ENCODE results near the gene TBC1D17.

TBC1D17 gene

DNA sequence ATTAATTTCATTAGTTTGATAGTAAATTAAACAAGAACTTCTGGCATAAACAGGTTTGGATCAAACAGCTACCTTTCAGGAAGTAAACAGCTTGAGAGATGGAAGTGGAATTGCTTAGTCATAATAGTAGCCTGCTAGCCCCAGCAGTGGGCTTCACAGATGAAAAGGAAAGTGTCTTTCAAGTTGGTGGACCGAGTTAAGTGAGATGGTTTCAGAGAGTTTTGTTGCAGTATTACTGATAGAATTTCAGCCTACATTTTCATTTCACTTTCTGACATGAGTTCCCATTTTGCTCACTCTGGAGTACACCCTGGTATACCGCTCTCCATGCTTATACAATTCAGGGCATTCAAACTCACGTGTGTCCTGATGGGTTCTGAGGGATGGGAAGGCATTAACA is 28.6 kb upstream of the TBC1D17 start:
- DNase-seq (ENCODE audit: low spot score) = no peak

DNA sequence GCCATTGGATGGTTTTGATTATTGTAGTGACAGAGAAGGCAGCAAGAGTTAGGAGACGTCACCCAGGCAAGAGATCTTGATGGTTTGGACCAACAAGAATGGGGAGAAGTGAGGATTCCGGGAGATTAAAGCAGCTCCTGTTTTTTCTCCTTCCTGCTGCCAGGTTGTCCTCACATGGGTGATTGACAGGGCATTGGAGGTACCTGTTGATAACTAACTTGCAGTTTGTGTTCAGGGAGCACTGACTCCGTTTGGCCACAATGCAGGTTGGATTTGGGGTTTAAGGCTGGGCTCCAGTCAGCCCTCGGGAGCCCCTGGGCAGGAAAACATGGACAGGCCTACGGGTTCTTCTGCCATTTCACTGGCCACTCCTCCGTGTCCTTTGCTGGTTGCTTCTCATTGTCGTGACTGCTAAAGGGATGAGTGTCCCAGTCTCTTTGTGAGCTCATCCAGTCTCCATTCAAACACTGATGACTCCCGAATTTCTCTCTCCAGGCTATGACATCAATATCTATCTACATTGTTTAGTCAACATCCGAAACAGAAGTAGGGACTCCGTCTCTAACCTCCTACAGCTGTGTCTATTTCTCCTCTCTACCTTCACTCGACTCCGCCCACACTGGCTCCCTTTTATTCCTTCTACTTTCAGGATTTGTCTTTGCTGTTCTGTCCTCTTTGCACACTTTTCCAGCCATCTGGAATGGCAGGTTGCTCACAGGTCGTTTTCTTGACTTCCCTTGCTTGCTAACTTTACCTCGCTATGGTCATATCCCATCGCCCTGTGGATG is 27.9 kb upstream of the TBC1D17 start:
- DNase-seq (ENCODE audit: low spot score) = no peak

DNA sequence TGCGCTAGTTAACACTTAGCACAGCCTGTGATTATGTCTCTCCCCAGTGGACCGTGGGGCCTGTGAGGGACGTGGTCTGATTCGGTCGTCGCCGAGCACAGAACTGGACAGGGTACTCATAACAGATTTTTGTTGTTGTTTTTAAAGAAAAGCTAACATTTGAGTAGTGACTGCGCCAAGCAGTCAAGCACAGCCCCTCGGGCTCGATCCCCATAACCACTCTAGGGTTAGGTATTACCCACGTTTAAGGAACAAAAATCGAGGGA is 27.3 kb upstream of the TBC1D17 start:
- DNase-seq (ENCODE audit: low spot score) = no peak

DNA sequence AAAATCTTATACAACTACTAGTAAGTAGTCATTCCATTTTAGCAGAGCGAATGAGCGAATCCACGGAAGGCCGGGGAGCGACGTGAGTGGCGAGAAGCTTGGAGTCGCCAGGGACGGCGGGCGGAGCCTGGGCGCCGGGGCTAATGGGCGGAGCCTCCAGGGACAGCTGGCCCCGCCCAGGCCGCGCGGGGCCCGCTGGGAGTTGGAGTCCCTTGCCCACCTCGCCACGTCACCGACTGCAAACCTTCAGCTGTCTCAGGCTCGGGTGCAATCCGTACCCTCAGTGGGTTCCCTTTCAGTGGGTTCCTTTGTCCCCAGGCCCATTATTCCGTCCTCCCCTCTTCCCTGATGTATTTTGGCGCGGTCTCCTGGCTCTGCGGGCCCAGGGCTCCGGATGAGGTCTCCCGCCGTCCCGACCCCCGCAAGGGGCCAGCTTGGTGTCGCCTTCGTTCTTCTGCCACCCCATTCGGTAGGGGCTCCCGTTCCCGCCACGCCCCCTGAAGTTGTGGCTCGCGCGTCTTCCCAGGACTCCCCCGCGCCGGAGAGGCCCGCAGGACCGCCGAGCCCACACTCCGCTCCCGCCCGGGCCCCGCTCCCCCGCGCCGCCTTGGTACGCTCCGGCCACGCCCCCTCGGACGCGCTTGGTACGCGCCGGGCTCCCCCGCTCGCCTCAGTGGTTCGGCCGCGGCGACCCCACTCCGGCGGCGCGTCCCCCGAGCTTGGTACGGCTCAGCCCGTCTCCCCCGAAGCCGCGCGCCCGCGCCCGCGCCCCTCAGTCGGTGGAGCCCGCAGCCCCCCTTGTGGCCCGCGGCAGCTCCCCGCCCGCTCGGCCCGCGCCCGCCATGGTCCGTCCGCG is 26.8 kb upstream of the TBC1D17 start, which contains the start of gene PTOV1:
PTOV1 (plus strand) TSS at position 673 of the 856 bp plus-strand sequence.
- peak; percentile 98 for DNase-seq (ENCODE audit: low spot score)

DNA sequence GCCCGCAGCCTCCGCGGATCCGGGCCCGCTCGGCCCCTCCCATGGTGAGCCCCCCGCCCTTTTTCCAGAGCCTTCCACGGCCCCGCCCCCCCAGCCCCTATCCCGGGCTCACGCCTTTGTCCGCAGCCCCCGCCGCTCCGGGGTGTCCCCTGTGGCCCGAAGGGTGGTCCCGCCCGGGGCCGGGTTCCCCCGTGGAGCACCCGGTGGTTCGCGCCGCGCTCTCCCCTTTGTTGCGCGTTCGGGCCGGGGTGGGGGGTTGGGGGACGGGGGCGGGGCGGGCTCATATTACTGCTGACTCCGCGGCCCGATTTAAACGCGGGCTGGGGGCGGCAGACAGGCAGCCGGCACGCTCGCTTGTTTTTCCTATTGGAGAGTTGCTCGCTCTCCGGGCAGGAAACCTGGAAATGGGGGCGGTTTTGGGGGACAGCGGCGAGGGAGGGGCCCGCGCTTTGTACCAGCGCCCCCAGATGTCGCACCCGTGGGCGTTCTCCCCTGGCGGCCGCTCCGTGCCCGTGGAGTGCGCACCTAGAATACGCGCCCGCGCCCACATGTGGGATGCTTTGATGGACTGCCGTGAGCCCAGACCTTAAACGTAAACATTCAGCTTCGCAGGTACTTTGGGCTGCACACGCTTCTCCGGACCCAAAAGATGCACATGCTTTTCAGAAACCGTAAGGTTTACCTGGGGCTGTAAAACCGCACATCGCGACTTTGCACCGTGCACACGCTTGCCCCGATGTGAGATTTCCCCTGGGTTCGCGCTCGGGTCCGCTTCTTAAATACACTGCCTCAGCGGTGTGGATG is 25.8 kb upstream of the TBC1D17 start:
- DNase-seq (ENCODE audit: low spot score) = peak; percentile 68

DNA sequence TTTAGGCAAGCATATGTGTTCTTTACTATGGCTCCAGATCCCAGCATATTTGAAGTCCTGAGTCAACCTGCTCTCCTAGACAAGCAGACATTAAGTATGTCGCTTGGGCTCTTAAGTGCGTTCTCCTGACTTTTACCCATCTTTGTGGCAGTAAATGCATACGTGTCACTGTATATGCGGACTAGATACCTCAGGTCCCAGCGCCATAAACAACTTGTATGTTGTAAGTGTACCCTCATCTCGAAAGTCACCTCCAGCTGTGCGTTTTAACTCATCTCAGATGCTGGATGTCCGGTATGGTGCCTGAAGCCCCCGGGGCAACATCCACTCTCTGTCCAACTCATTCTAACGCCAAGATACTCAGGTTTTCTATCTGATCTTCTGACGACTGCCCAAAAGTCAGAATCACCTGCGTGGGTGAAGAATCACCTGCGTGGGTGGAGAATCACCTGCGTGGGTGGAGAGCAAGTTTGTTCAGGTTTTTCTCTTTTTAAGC is 24.8 kb upstream of the TBC1D17 start:
- no peak for DNase-seq (ENCODE audit: low spot score)

DNA sequence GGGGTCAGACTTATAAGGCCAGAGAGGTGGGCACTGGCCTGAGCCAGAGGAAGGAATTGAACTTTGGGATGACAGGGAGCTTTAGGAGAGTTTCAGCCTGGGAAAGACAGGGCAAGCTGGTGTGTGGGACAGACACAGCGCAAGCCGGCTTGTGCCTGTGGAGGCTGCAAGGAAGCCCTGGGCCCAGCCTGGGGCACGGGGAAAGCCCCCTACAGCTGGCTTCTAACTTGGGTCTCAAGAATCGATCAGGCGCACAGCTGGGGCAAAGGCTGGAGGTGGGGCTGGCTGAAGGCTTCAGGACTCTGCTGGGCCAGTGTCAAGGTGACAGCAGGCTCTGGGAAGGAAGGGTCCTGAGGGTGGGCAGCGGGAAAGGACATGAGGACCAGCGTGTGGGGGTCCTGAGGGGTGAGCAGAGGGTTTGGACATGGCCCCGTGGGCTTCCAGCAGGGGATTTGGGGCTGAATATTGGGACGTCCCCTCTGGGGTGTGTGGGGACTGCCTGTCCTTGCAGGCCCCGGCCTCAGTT is 23.6 kb upstream of the TBC1D17 start:
- DNase-seq (ENCODE audit: low spot score) = no peak

DNA sequence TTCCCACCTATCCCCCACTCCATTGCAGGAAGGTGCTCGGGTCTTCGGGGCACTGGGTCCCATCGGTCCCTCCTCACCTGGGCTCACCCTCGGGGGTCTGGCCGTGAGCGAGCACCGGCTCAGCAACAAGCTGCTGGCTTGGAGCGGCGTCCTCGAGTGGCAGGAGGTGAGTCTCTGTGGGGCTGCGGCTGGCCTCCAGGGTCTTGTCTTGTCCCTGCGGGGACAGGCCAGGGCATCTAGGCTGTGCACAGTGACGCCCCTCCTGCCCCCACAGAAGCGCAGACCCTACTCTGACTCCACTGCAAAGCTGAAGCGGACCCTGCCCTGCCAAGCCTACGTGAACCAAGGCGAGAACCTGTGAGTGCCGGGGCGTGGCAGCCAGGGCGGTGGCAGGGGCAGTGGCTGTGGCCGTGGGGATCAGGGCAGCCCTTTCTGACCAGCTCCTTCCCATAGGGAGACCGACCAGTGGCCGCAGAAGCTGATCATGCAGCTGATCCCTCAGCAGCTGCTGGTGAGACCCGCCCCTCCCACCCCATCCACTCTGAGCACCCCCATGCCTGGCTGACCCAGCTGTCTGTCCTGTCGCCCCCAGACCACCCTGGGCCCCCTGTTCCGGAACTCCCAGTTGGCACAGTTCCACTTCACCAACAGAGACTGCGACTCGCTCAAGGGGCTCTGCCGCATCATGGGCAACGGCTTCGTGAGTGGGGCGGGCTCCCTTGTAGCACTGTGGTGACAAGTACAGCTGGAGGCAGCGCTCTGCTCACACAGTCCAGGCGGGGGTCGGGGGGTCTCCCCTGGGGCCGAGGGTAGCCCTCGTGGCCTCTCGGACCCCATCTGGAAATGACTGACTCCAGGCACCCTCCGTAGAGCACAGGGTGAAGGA is 22.9 kb upstream of the TBC1D17 start:
- DNase-seq (ENCODE audit: low spot score) = no peak

DNA sequence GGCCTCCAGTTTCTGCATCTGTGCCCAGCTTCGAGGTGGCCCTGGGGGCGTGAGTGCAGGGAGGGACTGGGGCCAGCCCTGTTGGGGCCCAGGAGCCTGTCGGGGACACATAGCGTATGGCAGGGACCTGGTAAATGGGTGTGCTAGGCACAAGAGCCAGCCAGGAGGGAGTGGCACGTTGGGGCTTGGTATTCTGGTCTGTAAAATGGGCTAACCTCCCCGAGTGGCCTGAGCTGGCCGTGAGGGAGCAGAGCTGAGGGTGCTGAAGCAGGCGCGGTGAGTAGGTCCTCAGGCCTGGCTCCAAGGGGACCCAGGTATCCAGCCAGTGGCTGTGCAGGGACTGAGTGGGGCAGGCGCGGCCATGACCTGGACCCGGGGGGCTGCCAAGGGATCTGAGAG is 22.2 kb upstream of the TBC1D17 start:
- DNase-seq (ENCODE audit: low spot score) = no peak

DNA sequence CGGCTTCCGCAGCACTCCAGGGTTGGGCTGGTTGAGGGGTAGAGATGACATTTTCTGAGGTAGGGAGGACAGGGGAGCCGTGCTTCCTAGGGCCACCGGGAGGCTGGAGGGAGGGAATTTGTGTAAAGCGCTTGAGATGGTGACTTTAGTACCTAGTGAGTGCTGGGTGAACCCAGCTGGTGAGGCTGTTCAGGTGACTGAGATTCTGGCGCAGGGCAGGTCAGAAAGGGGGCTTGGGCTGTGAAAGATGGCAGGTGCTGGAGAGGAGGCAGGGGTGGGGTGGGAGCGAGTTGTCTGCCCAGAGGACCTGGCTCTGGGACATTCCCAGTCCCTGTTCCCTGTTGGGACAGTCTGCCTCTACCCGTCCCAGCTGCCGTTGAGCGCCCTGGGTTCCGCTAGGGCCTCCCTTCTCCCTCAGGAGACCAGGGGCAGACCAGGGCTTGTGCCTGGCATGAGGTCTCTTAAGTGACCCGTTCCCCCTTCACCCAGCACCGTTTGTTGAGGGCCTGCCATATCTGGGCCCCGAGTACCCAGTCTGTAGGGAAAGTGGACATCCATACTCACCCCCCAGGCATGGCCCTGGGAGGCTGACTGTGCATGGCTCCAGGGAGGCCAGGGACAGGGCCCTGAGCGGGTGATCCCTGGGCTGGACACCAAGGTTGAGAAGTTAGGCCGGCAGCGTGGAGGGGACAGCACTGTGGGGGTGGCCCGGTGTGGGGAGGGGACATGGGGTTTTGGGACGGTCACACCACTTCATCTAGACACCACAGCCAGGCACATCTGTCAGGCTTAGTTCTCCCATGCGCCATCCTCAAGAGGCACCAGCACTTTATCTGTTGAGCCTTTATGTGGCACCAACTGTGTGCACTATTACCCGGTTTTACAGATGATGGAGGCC is 21.6 kb upstream of the TBC1D17 start:
- peak; percentile 40 for DNase-seq (ENCODE audit: low spot score)

DNA sequence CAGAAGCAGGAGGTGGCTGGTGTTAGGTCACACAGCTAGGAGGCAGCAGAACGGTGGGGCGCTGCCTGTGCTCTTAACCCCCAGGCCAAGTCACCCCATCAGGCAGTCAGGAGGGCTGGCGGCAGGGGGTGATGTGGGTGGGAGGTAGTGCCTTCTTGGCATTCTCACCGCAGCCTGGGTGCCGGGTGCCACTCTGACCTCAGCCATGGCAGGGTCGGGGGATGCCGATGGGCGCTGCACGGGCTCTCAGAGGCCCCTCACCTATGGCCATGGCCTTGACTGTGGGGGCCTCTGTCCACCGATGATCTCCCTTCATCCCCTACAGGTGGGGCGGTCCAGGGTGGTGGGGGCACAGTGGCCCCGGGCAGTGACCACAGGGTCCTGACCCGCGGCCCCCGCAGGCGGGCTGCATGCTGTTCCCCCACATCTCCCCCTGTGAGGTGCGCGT is 20.9 kb upstream of the TBC1D17 start:
- no peak for DNase-seq (ENCODE audit: low spot score)

DNA sequence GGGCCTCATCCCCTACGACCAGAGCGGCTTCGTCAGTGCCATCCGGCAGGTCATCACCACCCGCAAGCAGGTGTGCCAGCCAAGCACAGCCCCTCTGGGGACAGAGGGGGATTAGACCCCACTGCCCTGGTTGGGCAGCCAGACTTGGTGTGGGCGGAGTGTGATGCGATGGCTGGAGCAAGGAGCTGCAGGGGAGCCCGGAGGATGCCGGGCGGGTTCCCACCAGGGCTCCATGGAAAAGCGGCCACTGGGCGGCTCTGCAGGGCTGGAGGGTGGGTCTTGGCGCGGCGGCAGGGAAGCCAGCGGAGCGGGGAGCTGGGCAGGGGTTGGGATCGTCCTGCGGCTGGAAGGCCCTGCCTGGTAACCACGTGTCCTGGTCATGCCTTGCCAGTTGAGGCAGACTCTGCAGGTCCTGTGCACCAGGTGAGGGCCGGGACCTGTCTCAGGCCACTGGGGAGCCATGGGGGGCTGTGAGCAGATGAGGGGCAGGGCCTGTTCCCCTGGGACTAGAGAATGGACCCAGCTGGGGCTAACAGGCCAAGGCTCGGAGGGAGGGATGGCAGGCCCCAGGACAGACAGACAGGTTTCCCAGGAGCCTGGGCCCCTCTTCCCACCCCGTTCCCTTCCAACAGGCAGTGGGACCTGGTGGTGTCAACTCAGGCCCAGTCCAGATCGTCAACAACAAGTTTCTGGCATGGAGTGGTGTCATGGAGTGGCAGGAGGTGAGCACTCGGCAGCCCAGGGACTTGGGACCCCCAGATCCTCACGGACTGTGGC is 20.3 kb upstream of the TBC1D17 start:
- no peak for DNase-seq (ENCODE audit: low spot score)

DNA sequence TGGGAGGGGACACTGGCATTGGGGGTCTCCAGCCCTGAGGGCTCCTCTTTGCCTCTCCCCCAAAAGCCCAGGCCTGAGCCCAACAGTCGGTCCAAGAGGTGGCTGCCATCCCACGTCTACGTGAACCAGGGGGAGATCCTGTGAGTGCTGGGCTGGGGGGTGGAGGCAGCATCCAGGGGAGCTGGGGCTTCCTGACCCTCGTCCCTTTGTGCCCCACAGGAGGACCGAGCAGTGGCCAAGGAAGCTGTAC is 19.7 kb upstream of the TBC1D17 start:
- no peak for DNase-seq (ENCODE audit: low spot score)

DNA sequence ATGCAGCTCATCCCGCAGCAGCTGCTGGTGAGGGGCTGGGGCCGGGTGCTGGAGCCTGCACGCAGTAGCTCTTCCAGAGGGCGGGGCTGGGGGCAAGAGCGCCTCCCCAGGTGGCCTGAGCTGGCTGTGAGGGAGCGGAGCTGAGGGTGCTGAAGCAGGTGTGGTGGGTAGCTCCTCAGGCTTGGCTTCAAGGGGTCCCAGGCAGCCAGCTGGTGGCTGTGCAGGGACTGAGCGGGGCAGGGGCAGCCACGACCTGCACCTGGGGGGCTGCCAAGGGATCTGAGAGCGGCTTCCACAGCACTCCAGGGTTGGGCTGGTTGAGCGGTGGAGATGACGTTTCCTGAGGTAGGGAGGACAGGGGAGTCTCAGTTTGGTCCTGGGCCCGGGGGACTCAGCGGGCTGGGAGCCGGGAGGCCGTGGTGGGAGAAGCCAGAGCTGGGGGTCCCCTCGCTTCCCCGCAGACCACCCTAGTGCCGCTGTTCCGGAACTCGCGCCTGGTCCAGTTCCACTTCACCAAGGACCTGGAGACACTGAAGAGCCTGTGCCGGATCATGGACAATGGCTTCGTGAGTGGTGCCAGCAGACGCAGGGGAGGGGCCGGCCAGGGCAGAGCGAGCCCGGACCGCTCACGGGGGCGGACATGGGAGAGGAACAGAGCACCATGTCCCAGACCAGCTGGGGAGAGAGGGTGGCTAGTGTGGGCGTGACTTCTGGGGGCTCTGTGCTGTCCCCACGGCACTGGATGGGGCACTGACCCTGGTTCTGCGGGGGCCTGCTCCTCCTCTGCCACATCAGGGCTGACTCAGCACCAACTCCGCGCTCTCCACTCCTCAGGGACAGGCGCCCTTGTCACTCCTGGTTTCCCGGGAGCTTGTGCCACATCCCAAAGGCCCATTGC is 19.2 kb upstream of the TBC1D17 start:
- peak; percentile 52 for DNase-seq (ENCODE audit: low spot score)

DNA sequence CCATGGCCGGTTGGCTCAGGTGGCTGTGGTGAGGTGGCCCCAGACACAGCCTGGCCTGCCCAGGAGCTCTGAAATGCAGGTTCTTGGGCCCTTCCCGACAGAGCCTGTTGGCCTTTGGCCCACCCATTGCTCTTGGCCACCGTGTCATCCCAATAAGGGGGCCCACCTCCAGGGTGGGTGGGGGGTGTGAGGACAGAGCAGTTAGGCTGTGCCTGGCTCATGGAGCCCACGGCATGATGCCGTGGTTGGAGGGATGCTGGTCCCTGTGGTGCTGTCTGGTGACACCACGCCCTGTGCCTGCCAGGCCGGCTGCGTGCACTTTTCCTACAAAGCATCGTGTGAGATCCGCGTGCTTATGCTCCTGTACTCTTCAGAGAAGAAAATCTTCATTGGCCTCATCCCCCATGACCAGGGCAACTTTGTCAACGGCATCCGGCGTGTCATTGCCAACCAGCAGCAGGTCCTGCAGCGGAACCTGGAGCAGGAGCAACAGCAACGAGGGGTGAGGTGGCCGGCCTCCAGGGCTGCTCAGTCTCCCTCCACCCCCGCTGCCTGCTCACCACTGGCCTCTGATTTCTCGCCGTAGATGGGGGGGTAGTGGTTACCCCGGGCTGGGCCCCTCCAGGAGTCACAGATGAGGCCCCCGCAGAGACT is 17.7 kb upstream of the TBC1D17 start:
- no peak for DNase-seq (ENCODE audit: low spot score)

DNA sequence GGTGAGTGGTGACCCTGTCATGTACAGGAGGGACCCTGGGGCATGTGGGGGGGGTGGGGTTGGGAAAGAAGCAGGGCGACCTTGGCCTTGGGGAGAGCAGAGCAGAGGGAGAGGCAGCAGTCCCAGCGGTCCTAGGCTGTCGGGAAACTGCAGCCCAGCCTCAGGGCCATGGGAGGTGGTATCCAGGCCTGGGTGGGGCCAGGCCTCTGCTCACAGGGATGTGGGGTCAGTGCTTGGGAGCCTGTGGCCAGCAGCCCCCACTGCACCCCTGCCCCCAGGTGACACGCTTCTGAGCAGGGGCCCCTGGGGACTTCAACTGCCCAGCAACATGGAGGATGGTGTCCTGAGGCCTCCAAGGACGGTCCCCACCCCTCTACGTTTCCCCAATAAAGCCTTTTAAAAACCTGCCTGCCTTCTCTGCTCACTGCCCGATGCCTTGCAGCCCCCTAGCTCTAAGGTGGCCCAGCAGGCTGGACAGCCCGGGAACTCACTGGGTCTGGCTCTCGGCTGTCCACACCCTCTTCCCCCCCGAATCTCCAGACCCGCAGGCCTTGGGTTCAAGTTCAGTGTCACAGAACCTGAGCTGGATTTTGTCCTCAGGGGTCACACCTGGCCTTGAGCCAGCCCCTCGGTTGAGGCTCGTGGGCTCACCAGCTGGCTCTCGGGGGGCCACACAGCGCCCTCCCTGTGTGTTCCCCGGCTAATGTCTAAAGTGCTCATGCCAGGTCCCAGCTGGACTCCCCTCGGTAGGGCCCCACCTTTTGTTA is 17.0 kb upstream of the TBC1D17 start:
- no peak for DNase-seq (ENCODE audit: low spot score)

DNA sequence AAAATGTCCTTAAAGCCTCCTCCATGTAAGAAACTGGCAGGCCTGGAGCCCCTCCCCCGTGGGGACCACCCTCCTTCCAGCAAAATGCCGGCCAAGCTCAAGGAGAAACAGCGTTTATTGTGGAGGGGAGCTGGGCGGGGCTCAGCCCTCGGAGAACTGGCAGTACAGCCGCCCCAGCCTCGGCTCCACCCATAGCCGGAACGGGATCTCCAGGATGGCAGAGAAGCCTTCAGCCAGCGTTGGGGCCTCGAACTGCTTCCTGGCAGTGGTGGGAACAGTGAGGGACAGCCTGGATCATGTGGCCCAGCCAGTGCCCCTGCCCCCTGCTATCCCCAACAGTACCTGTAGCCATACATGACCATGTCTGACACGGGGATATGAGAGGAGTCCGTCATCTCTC is 16.4 kb upstream of the TBC1D17 start:
- no peak for DNase-seq (ENCODE audit: low spot score)

All from HuH-7.5 (cell line).